AG04449 (cell line): ENCODE data around the gene CDK5RAP3.

Experiments used
- CTCF ChIA-PET: fragments of 350-600 bp; formaldehyde crosslinking; extraction: SDS; loops from one replicate; lab custom pipeline; 2021; ENCODE audit warnings: antibody characterized with exemption; lab: Yijun Ruan, JAX
- POLR2A ChIA-PET: fragments of 400-600, 350-600 bp; formaldehyde crosslinking; extraction: SDS; loops from one replicate; lab custom pipeline; 2020; ENCODE audit warnings: antibody characterized with exemption, inconsistent platforms; lab: Yijun Ruan, JAX
- DNase-seq: peaks from one replicate; pipeline ENCODE4 v3.0.0-alpha.2; 2010; ENCODE audit warnings: low read depth, low spot score
- H3K4me3 ChIP-seq: 2 replicates; pipeline ENCODE4 v1.5.1; 2011; ENCODE audit warnings: low read depth, mild to moderate bottlenecking, control low read depth, low read length
- CTCF ChIP-seq: IDR thresholded peaks from one replicate; pipeline ENCODE4 v1.5.1; 2011; ENCODE audit warnings: mild to moderate bottlenecking, moderate library complexity, low read length, control low read depth, inconsistent platforms; ENCODE audit not compliant: insufficient read depth; ENCODE audit errors: missing control alignments

The CDK5RAP3 gene

GRCh38 chr17:48002266-48002915 lies 31.5 kb downstream of the CDK5RAP3 start:
- no peak overlapping the region for H3K4me3 ChIP-seq
- ChIA-PET CTCF (interaction anchor here (0.7 to 12.5 kb wide), 10 partner anchors 8 to 56 kb away, joined by 3 to 121 read pairs (median 8); partner anchors contain the start of gene CDK5RAP3), POLR2A (interaction anchor here (1.2 kb wide), 1 partner anchor 9 kb away, joined by 3 read pairs; no protein-coding TSS in a partner anchor)
- no peak for TF ChIP-seq CTCF
- no peak for DNase-seq

- ChIA-PET CTCF (interaction anchor here (0.9 to 12.5 kb wide), 10 partner anchors 8 to 137 kb away, joined by 3 to 121 read pairs (median 8); partner anchors contain the start of gene CDK5RAP3), POLR2A (interaction anchor here (1.2 kb wide), 1 partner anchor 9 kb away, joined by 3 read pairs; no protein-coding TSS in a partner anchor)
- H3K4me3 ChIP-seq: no peak overlapping the region
- TF ChIP-seq CTCF: no peak
- DNase-seq: no peak
These were observed 32.1 kb downstream of the CDK5RAP3 start for GRCh38 chr17:48002916-48003416.

- no peak for TF ChIP-seq CTCF
- POLR2A ChIA-PET: interaction anchor here (1.2 kb wide), 1 partner anchor 8 kb away, joined by 3 read pairs; no protein-coding TSS in a partner anchor
- H3K4me3 ChIP-seq: no peak overlapping the region
- no peak for DNase-seq
- CTCF ChIA-PET: interaction anchor here (0.7 to 12.5 kb wide), 15 partner anchors 8 to 161 kb away, joined by 3 to 121 read pairs (median 4); partner anchors contain the start of gene CDK5RAP3
These were observed 32.7 kb downstream of the CDK5RAP3 start for GRCh38 chr17:48003417-48004151.

- no peak overlapping the region for H3K4me3 ChIP-seq
- no peak for DNase-seq
- CTCF ChIA-PET: interaction anchor here (0.7 to 12.5 kb wide), 7 partner anchors 11 to 93 kb away, joined by 3 to 121 read pairs (median 9); partner anchors contain the start of gene CDK5RAP3
- POLR2A ChIA-PET: no interaction called here
- TF ChIP-seq CTCF: no peak
These were observed 34.1 kb downstream of the CDK5RAP3 start for GRCh38 chr17:48004983-48005382.

GRCh38 chr17:48006936-48007709 lies 36.2 kb downstream of the CDK5RAP3 start:
- DNase-seq: no peak
- CTCF ChIA-PET: interaction anchor here (0.8 to 12.5 kb wide), 8 partner anchors 9 to 74 kb away, joined by 3 to 121 read pairs (median 5); partner anchors contain the start of gene CDK5RAP3
- POLR2A ChIA-PET: no interaction called here
- H3K4me3 ChIP-seq: no peak overlapping the region
- no peak for TF ChIP-seq CTCF
